GM19099 (cell line): Measurements from ENCODE around the gene EIF4G2.

Experiments
- POLR2A ChIP-seq: IDR thresholded peaks from 3 replicates; pipeline ENCODE4 v1.6.1; 2011; ENCODE audit warnings: low read depth; ENCODE audit not compliant: insufficient read length; ENCODE audit errors: extremely low read depth

The EIF4G2 gene

DNA sequence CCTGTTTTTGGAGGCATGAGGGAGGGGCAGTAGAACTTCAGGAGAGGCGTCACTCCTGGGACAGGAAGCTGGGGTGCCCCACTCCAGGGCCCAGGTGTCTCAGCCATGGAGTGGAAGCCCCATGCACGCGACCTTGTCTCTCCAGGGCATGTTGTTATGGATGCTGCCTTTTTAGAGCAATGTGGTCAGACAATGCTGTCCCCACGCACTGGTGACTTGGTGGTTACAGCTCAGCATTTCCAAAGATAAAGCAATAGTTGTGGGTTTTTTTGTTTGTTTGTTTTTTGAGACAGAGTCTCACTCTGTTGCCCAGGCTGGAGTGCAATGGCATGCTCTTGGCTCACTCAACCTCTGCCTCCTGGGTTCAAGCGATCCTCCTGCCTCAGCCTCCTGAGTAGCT lies 22.3 kb downstream of the EIF4G2 start:
- no peak for TF ChIP-seq POLR2A

DNA sequence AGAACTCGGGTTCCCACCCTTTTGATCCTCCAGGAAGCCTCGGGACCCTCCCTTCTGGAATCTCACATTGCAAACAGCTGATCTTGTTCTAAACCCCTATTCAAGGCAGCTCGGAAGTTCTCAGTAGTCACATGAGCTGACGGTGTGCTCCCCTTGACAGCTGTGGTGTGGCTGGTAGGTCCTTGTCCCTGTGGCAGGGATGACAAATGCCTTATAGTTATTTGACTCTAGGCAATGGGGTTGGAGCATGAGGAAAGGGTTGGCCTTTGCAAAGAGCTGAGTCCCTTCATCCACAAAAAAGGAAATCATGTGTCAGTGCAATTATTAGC lies 23.6 kb downstream of the EIF4G2 start:
- TF ChIP-seq POLR2A, result no peak

DNA sequence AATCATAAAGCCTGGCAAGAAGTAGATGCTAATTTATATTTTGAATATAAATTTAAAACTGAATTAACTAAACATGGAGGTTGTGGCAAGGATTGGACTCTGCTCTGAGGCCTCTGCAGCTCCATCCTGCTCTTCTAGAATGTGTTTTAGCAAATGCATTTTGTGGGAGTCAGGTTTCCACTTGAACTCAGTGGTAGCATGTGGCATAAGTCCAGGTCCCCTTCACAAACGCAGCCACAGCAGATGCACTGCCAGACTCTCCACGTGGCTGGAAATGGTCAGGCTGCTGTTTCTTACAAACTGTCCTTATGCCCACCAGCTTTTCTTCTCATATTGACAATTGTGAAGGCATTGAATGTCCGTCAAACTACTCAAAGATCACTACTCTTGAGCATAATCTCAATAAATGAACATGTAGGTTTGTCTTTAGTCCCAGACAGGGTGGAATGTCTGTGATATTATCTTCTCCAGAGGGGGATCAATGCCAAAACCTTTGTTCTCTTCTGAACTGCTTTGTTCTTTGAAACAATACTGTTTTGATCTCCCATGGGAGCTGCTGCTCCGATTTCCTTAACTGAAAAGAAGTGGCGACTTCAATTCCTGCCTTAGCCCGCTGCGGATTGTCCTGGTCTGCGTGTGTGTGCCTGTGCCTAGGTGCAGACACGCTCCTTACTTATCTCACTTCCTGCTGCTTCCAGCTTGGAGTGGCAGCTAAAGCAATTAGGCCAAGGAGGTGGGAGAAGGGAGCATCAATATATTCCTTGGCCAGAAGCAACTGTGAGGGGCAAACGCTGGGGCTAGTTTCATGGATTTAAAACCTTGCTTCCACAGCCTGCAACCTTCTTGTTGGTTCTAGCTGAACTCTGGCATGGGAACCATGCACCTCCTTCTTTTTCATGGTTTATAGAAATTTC lies 24.2 kb downstream of the EIF4G2 start:
- TF ChIP-seq POLR2A, result no peak

DNA sequence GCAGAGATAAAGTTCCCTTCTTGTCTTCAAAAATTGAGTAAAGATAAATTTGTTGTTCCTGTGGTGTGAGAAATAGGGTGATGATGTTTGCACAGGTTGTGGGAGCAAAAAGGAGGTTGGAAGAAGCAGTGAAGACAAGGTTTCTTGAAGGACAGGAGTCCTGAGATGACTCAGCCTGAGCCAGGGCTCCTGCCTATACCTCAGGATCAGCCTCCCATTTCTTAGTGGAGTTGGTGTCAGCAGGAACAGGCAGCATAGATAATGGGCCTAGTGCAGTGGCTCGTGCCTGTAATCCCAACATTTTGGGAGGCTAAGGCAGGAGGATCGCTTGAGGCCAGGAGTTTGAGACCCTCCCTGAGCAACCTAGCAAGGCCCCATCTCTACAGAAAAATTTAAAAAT lies 28.7 kb downstream of the EIF4G2 start:
- no peak for TF ChIP-seq POLR2A

DNA sequence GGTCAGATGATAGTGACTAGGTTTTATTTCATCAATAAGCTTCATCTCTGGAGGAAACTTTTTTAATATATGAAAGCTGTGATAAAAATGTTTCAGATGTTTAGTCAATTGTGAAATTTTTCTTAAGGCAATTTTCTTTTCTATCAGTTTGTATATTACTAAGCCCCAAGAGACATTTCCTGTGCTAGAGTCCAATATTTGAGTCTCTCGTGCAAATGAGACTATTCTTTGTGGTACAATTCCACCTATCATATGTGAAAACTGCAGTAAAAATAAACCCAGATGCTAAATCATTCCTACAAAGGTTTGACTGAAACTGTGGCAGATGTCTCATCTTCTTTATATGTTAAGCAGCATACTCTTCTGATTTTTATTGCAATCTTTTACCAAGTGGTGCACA lies 29.6 kb downstream of the EIF4G2 start:
- TF ChIP-seq POLR2A, result no peak

DNA sequence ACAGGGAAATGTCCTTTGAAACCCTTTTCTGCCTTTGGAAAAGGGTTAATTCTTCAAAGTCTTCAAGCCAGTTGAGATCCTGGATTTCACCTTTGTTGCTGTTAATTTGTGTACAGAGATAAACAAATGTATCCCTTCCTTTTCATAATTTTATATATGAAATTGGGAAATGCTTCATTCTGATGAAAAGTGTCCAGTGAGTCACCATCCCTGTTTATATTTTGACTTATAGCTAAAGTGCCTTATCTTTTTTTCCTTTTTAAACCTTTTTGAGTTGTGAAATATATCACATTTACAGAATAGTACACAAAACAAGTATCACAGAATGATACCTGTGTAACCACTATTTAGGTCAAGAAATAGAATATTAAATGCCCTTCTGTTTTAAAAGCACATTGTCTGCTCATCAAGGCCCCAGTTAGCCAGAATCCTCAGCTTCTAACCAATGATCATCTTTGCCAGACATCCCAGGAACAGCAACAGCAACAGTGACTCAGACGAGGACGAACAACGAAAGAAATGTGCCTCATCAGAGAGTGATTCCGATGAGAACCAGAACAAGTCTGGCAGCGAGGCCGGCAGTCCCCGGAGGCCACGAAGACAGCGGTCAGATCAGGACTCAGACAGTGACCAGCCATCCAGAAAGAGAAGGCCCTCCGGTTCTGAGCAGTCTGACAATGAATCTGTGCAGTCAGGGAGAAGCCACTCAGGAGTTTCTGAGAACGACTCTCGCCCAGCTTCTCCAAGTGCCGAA lies 30.3 kb downstream of the EIF4G2 start:
- no peak for TF ChIP-seq POLR2A

DNA sequence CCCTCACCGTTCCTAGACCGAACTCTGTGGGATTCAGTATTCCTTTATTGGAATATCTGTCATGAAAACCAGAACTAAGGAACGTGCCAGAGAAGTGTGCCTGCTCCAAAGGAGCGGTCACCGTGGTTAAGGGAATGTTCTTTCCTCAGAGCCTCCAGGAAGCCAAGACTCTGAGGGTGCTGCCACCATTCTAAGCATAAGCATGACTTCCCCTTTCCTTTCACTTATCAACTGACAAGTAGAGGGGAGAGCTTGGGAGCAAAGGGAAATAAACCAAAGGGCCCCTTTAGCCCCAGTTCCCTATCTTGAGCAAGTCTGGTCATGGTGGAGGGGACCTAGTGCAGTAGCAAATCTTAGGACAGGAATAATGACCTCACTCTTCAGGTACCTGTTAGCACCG lies 30.9 kb downstream of the EIF4G2 start:
- TF ChIP-seq POLR2A, result no peak

DNA sequence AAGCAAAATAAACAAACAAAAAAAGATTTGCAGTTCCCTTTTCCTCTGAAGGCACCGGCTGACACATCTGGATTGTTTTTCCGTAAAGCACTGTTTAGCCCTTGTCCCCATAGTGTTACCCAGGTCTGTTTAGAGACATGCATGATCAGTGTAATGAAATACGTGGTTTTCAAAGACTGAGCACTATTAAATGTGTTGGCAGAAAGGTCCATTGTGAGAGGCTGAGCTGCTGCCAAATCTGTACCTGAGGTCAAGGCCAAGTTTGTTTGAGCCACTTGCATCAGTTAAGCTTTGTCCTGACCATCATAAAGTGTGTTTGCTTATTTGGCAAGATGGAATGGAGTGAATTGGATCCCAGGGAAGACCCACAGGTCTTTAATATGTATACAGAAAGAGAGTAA lies 31.3 kb downstream of the EIF4G2 start:
- no peak for TF ChIP-seq POLR2A

DNA sequence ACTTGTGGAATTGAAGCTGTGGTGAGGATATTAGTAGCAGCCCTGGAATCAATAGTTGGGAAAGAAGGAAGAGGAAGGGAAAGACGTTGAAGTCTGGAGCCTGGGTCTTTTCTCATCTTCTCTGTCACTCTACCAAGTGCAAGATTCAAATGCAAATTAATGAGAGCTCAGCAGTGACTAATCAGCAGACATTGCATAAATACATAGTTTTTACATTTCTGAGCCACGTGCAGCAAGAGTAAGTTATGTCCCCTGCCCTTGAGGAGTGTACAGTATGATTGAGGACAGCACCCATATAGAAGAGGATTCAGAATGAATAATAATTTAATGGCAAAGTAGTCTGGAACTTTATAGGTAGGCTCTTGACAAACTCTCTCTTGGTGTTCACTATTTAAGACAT lies 33.9 kb downstream of the EIF4G2 start:
- no peak for TF ChIP-seq POLR2A

DNA sequence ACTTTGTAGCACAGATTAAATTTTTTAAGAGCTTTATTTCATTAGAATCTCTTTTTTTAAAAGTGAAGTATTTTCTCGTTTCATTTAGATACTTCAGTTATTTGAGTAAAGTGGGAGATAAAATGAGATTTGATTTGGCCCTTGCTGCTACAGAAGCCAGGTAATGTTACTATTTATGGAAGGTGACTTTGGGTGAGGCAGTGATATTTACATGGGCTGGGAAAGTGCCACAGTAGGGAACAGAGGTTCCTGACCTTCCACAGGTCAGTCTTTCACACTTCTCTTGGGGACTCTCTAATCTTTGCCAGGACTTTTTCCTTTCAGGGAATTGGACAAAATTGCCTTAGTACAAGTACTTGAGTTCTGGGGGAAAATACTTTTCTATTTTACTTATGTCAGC lies 37.3 kb downstream of the EIF4G2 start:
- no peak for TF ChIP-seq POLR2A

DNA sequence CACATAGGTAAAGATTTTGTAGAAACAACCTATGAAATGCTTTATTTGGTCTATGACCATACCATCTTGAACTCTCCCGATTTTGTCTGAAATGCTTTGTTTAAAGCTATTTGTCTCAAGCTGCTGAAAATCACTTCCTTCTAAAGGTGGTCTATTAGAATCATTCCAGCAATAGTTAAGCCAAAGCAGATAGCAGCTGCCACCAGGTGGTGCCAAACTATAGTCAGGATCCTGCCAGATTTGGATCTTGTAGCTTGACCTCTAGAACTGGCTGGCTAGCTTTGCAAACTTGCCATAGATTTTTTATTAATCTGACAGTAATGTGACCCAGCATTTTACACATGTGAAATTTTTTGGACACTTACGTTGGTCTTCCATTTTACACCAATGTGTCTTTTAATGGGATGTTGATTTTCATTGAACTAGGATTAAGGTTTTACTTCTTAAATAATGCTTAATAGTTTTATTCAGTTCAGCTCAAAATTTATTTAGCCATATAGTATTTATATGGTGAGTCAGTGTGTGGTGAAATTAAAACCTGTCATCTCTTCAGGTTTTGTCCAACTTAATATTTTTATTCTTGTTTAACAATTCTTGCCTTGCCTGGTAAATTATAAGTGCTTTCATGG lies 38.0 kb downstream of the EIF4G2 start:
- no peak for TF ChIP-seq POLR2A

DNA sequence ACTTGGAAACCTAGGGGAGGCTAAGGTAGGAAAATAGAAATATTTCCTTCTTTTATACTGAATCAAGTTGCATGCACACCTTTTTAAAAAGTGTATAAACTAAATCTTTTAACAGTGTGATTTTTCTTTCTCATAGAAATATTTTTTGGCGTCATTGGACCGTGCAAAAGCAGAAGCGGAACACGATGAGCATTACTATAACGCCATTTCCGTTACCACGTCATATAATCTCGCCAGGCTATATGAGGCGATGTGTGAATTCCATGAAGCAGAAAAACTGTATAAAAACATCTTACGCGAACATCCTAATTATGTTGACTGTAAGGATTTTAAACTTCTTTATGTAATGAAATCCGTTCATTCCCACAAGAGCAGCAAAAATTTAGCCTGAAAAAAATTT lies 44.3 kb downstream of the EIF4G2 start:
- no peak for TF ChIP-seq POLR2A

DNA sequence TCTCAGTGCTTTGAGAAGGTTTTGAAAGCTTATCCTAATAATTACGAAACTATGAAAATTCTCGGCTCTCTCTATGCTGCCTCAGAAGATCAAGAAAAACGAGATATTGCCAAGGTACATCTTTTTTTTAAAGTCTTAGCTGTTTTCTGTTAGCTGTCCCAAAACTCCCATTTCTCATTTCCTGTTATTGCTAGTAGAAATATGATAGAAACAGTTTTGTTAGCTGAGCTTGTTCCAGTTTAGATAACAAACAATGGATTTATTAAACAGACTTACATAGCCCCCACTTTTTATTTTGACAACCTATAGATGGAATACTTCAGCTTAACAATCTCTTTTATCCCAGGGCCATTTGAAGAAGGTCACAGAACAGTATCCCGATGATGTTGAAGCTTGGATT lies 45.0 kb downstream of the EIF4G2 start:
- no peak for TF ChIP-seq POLR2A

DNA sequence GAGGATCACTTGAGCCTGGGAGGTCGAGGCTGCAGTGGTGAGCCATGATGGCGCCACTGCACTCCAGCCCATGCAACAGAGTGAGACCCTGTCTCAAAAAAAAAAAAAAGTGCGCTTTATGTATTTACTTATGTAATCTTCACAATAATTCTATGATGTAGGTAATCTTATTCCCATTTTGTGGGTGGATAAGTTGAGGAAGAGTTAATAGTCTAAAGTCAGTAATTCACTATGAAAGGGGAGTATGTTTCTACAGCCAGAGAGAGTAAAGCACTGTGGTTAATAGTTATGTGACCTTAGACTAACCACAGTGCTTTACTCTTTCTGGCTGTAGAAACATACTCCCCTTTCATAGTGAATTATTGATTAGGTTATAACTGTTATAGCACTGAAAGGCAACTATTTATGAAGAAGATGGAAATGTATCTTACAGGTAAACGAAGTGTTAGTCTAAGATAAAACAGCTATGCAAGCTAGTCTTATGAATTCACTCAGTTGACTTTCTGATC lies 45.8 kb downstream of the EIF4G2 start:
- TF ChIP-seq POLR2A, result no peak

DNA sequence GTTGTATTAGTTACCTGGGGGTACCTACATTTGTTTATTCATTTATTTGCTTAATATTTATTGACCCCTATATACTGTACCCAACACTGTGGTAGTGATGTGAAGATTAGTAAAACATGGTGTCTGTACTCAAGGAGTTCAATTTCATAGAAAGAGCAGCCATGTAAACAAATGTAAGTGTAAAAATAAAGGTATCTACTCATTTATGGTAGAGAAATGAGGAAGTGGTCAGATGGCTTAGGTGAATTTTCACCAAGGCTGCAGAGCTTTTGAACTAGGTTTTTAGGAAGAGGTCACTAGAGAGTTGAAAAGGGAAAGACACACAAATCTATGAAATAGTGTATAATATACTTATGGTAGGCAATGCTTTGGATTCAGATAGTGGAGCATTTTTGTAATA lies 46.5 kb downstream of the EIF4G2 start:
- no peak for TF ChIP-seq POLR2A
